Activated CD8-positive, alpha-beta T cell treated with anti-CD3 and anti-CD28 coated beads for 36 hours (primary cell): ENCODE results near the gene QRICH2. TPM values are rescaled to one million over a fixed set of nuclear protein-coding genes. Genes with fewer than 3 reads are reported as not detected.

Experiments
- ATAC-seq: fragments of 200-7000 bp; cut with Tn5 transposase; one replicate; pipeline ENCODE4 v1.10.0; 2021; ENCODE audit warnings: mild to moderate bottlenecking, moderate library complexity
- CTCF ChIA-PET: fragments of 350-600 bp; sonication (Branson Sonifier 250); formaldehyde crosslinking; loops from one replicate; lab custom pipeline; 2021; ENCODE audit warnings: antibody characterized with exemption; lab: Charles Lee
- POLR2A ChIA-PET: fragments of 350-600 bp; sonication (Branson Sonifier 250); formaldehyde crosslinking; loops from one replicate; lab custom pipeline; 2021; ENCODE audit warnings: antibody characterized with exemption; lab: Charles Lee
- DNase-seq: peaks from one replicate; pipeline ENCODE4 v3.0.0-alpha.2; 2020
- H3K27ac Mint-ChIP-seq: one replicate; pipeline ENCODE4 v1.8.0; 2021; ENCODE audit warnings: mild to moderate bottlenecking, mixed read lengths
- H3K27me3 Mint-ChIP-seq: one replicate; pipeline ENCODE4 v1.8.0; 2021; ENCODE audit warnings: mixed read lengths
- H3K36me3 Mint-ChIP-seq: one replicate; pipeline ENCODE4 v1.8.0; 2021; ENCODE audit warnings: low read depth, mixed read lengths
- H3K4me1 Mint-ChIP-seq: one replicate; pipeline ENCODE4 v1.8.0; 2021; ENCODE audit warnings: low read depth, mixed read lengths
- H3K4me3 Mint-ChIP-seq: one replicate; pipeline ENCODE4 v1.8.0; 2021; ENCODE audit warnings: mild to moderate bottlenecking, moderate library complexity, mixed read lengths
- H3K9me3 Mint-ChIP-seq: one replicate; pipeline ENCODE4 v1.8.0; 2021; ENCODE audit warnings: mixed read lengths
- CTCF ChIP-seq: fragments of 200-600 bp; IDR thresholded peaks from one replicate; pipeline ENCODE4 v1.8.0; 2022; ENCODE audit warnings: antibody characterized with exemption, mild to moderate bottlenecking
- intact Hi-C: fragments of 100-400 bp; cut with micrococcal nuclease; formaldehyde crosslinking; loops from one replicate; pipeline ENCODE4 v1.10.0; 2022
- total RNA-seq, 2 experiments: library from RNA; stranded (reverse); gene quantifications; one replicate each; pipeline ENCODE4 v1.2.3, GENCODE V29; 2021

The QRICH2 gene
- total RNA-seq, 2 experiments from 2014 or later: 0.49 to 0.52 TPM

- intact Hi-C loops: no loop called here
- ATAC-seq (no peak), DNase-seq (no peak)
- H3K9me3 Mint-ChIP-seq: no peaks in the 10 kb centered on the region
- no peaks in the 10 kb centered on the region for H3K36me3 Mint-ChIP-seq
- H3K4me3 Mint-ChIP-seq: no peak overlapping the region
- ChIA-PET POLR2A (no interaction called here), CTCF (interaction anchor here (1.6 kb wide), 1 partner anchor 66 kb away, joined by 10 read pairs; no protein-coding TSS in a partner anchor)
- H3K27ac Mint-ChIP-seq: no peak overlapping the region
- no peak for TF ChIP-seq CTCF
- H3K4me1 Mint-ChIP-seq: no peaks in the 10 kb centered on the region
- H3K27me3 Mint-ChIP-seq: no peaks in the 10 kb centered on the region
These were observed 23.0 kb upstream of the QRICH2 start for GRCh38 chr17:76331083-76331482.

- H3K36me3 Mint-ChIP-seq: no peaks in the 10 kb centered on the region
- H3K9me3 Mint-ChIP-seq: no peaks in the 10 kb centered on the region
- no peak for DNase-seq
- no peak overlapping the region for H3K4me3 Mint-ChIP-seq
- ATAC-seq: no peak
- intact Hi-C loops: no loop called here
- ChIA-PET POLR2A (interaction anchor here (0.6 to 1.3 kb wide), 2 partner anchors 26 to 361 kb away, joined by 3 read pairs; no protein-coding TSS in a partner anchor), CTCF (interaction anchor here (1.0 to 1.6 kb wide), 2 partner anchors 56 to 68 kb away, joined by 3 to 10 read pairs; no protein-coding TSS in a partner anchor)
- H3K4me1 Mint-ChIP-seq: no peaks in the 10 kb centered on the region
- H3K27ac Mint-ChIP-seq: no peak overlapping the region
- H3K27me3 Mint-ChIP-seq: no peaks in the 10 kb centered on the region
- no peak for TF ChIP-seq CTCF
These were observed 21.6 kb upstream of the QRICH2 start for GRCh38 chr17:76329664-76330063.

DNA sequence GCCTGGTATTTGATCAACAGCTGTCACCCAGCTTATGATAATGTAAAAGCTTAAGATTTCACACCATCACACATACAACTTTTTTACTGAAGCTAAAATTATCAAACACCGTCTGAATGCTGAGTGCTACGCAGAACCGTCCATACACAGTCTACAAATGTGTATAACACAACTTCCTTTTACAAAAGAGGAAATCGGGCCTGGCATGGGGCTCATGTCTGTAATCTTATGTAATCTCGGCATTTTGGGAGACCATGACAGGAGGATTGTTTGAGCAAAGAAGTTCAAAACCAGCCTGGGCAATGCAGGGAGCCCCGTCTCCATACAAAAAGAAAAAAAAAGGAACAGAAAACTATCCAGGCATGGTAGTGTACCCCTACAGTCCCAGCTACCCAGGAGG is 19.6 kb upstream of the QRICH2 start:
- Mint-ChIP-seq H3K4me3 (no peak overlapping the region), H3K27ac (no peak overlapping the region), H3K9me3 (no peaks in the 10 kb centered on the region), H3K36me3 (peaks cover 4% of the 10 kb centered on the region), H3K27me3 (no peaks in the 10 kb centered on the region), H3K4me1 (no peaks in the 10 kb centered on the region)
- intact Hi-C loops: no loop called here
- no peak for TF ChIP-seq CTCF
- DNase-seq (no peak), ATAC-seq (no peak)
- ChIA-PET CTCF (interaction anchor here (1.0 to 1.6 kb wide), 3 partner anchors 24 to 70 kb away, joined by 3 to 5 read pairs (median 4); no protein-coding TSS in a partner anchor), POLR2A (no interaction called here)

- no peaks in the 10 kb centered on the region for H3K27me3 Mint-ChIP-seq
- CTCF ChIA-PET: interaction anchor here (1.6 kb wide), 1 partner anchor 72 kb away, joined by 5 read pairs; no protein-coding TSS in a partner anchor
- no peak overlapping the region for H3K4me3 Mint-ChIP-seq
- DNase-seq (no peak), ATAC-seq (no peak)
- POLR2A ChIA-PET: no interaction called here
- H3K4me1 Mint-ChIP-seq: no peaks in the 10 kb centered on the region
- no peak overlapping the region for H3K27ac Mint-ChIP-seq
- TF ChIP-seq CTCF: no peak
- no peaks in the 10 kb centered on the region for H3K9me3 Mint-ChIP-seq
- H3K36me3 Mint-ChIP-seq: peaks cover 4% of the 10 kb centered on the region
- intact Hi-C loops: no loop called here
These were observed 18.2 kb upstream of the QRICH2 start for GRCh38 chr17:76326306-76326705.

GRCh38 chr17:76318586-76318985 is 10.5 kb upstream of the QRICH2 start:
- CTCF ChIA-PET: interaction anchor here (1.7 to 2.2 kb wide), 2 partner anchors 15 to 79 kb away, joined by 4 to 11 read pairs; no protein-coding TSS in a partner anchor
- intact Hi-C loops: no loop called here
- Mint-ChIP-seq H3K27ac (no peak overlapping the region), H3K4me3 (no peak overlapping the region), H3K4me1 (peaks cover 2% of the 10 kb centered on the region), H3K9me3 (no peaks in the 10 kb centered on the region), H3K36me3 (peaks cover 13% of the 10 kb centered on the region), H3K27me3 (no peaks in the 10 kb centered on the region)
- no peak for ATAC-seq
- POLR2A ChIA-PET: no interaction called here
- DNase-seq: no peak
- no peak for TF ChIP-seq CTCF
